PFSK-1 (cell line): ENCODE data around the gene PI4KA.

Experiments used
- FOXP2 ChIP-seq: optimal IDR thresholded peaks from 2 replicates; pipeline ENCODE3; 2011; ENCODE audit warnings: borderline replicate concordance, control low read depth, inconsistent platforms; ENCODE audit not compliant: insufficient read depth; ENCODE audit errors: extremely low read length, extremely low read depth
- POLR2AphosphoS5 ChIP-seq: IDR thresholded peaks from 2 replicates; pipeline ENCODE4 v1.6.1; 2012; ENCODE audit warnings: low read depth, mild to moderate bottlenecking, control low read depth, low read length, moderate library complexity
- SIN3A ChIP-seq: IDR thresholded peaks from 2 replicates; pipeline ENCODE4 v1.6.1; 2012; ENCODE audit warnings: mild to moderate bottlenecking, low read length, moderate library complexity, borderline replicate concordance; ENCODE audit not compliant: insufficient read depth
- TAF1 ChIP-seq: IDR thresholded peaks from 2 replicates; pipeline ENCODE4 v1.6.1; 2012; ENCODE audit warnings: low read length, control low read depth, borderline replicate concordance; ENCODE audit not compliant: insufficient read depth
- TF ChIP-seq, protein P1 (sequence below), 2 experiments: IDR thresholded peaks; 2 replicates each; pipeline versions ENCODE4 v1.6.1 to v1.8.0; 2011 to 2012; ENCODE audit warnings: low read depth in 2 of 2, low read length in 2 of 2, control low read depth in 1 of 2, inconsistent platforms in 1 of 2, mild to moderate bottlenecking in 1 of 2, moderate library complexity in 1 of 2; ENCODE audit not compliant: insufficient read depth in 1 of 2

The PI4KA gene

DNA sequence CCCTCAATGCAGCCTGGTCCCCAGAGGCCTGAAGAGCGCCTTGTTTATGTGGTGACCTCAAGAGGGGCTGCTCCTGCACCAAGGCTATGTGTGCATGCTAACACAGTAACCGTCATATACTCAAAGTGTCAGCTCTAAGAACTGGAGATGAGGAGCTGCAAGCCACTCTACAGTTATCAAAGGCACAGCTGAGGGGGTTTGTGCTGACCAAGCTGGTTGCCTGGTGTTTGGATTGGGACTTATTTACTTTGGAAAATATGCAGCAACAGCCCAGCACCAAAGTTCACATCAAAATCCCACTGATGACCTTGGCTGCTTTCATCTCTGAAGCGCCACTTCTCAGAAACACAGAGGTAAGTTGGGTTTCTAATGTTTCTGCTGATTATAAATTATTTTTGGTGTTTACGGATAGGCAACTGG, 84.8 kb downstream of the PI4KA start, which contains the start of gene SERPIND1:
SERPIND1 (plus strand) TSS at position 321 of the 420 bp plus-strand sequence. CDS start 5,200 bp downstream, outside the sequence.
- TF ChIP-seq POLR2AphosphoS5 (no peak), FOXP2 (no peak), SIN3A (no peak), TAF1 (no peak)
- TF ChIP-seq, protein P1, sequence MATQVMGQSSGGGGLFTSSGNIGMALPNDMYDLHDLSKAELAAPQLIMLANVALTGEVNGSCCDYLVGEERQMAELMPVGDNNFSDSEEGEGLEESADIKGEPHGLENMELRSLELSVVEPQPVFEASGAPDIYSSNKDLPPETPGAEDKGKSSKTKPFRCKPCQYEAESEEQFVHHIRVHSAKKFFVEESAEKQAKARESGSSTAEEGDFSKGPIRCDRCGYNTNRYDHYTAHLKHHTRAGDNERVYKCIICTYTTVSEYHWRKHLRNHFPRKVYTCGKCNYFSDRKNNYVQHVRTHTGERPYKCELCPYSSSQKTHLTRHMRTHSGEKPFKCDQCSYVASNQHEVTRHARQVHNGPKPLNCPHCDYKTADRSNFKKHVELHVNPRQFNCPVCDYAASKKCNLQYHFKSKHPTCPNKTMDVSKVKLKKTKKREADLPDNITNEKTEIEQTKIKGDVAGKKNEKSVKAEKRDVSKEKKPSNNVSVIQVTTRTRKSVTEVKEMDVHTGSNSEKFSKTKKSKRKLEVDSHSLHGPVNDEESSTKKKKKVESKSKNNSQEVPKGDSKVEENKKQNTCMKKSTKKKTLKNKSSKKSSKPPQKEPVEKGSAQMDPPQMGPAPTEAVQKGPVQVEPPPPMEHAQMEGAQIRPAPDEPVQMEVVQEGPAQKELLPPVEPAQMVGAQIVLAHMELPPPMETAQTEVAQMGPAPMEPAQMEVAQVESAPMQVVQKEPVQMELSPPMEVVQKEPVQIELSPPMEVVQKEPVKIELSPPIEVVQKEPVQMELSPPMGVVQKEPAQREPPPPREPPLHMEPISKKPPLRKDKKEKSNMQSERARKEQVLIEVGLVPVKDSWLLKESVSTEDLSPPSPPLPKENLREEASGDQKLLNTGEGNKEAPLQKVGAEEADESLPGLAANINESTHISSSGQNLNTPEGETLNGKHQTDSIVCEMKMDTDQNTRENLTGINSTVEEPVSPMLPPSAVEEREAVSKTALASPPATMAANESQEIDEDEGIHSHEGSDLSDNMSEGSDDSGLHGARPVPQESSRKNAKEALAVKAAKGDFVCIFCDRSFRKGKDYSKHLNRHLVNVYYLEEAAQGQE (IDR thresholded peaks at IDR 0.05; ENCODE audit: insufficient read depth in 1 of 2, low read depth in 2 of 2, low read length in 2 of 2) = no peak

DNA sequence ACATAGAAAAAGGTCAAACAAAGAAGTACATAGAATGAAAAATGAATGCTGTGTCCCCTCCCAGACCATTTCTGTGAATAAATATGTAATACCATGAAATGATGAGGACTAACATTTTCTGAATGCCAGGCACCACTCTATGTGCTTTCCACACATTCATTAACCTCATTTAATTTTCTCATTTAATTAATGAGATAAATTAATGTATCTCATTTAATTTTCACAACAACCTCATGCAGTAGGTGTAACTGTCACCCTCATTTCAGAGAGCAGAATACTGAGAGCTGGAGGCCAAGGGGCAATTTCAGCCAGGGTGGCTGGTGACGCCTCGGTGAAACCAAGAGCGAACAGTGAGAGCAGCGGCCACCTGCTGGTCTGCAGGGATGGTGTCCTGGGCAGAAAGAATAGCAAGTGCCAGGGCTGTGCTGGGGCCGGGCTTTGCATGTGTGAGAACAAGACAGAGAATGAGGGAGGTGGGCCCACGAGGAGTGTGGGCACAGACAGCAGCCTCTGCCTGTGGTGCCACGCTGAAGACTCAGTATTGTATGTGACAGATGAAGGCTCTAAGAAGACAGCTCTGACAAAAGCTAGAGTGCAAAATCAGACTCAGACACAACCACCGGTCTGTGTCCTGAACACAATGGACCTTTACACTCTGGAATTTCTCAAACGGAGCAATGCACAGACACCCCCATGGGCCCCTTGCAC, 86.5 kb downstream of the PI4KA start:
- TF ChIP-seq POLR2AphosphoS5 = no peak
- TF ChIP-seq FOXP2 = no peak
- TF ChIP-seq TAF1 = no peak
- TF ChIP-seq, protein P1 (IDR thresholded peaks at IDR 0.05; ENCODE audit: insufficient read depth in 1 of 2, low read depth in 2 of 2, low read length in 2 of 2) = no peak
- TF ChIP-seq SIN3A = no peak

DNA sequence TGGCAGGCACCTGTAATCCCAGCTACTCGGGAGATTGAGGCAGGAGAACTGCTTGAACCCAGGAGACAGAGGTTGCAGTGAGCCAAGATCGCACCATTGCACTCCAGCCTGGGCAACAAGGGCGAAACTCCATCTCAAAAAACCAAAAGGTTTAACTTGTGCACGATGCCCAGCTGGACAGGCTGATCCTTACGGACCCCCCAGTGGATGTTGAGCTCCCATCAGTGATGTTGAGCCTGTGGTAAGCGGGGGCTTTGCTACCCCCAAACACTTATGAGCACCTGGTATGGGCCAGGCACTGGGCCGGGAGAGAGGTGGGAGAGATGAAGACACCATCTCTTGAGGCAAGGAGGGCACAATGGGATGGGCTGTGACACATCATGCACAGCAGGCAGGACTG, 92.1 kb downstream of the PI4KA start:
- TF ChIP-seq SIN3A = no peak
- TF ChIP-seq POLR2AphosphoS5 = no peak
- TF ChIP-seq FOXP2 = no peak
- TF ChIP-seq, protein P1 (IDR thresholded peaks at IDR 0.05; ENCODE audit: insufficient read depth in 1 of 2, low read depth in 2 of 2, low read length in 2 of 2) = no peak
- no peak for TF ChIP-seq TAF1

DNA sequence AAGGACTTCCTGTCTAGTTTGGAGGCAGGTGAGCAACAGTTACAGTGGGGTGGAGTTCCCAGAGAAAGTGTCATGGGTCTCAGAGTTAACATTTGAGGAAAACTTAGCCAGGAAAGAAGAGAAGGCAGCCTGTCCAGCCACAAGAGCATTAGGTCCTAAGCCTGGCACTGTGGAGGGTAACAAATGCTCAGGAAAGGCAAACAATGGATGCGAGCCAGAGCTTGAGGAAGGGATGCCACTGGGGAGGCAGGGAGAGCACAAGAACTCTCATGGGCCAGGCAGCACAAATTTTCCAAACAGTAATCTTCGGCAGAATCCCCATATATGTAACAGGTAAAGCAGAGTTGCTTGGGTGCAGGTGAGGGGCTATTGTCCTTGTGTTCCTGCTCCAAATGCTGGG, 92.7 kb downstream of the PI4KA start:
- TF ChIP-seq FOXP2 = no peak
- no peak for TF ChIP-seq TAF1
- no peak for TF ChIP-seq POLR2AphosphoS5
- TF ChIP-seq, protein P1 (IDR thresholded peaks at IDR 0.05; ENCODE audit: insufficient read depth in 1 of 2, low read depth in 2 of 2, low read length in 2 of 2) = no peak
- no peak for TF ChIP-seq SIN3A
